GM18907 (cell line): ENCODE results near the gene TRPM3.

ENCODE experiments used
- ATAC-seq: cut with Tn5 transposase; IDR thresholded peaks from one replicate; pipeline ENCODE4 v1.9.1; 2021; ENCODE audit warnings: mild to moderate bottlenecking, moderate library complexity; ENCODE audit not compliant: unreplicated experiment

TRPM3 gene

GRCh38 chr9:71121275-71122021 is at the start of gene TRPM3:
Gene TRPM3, minus strand, starts transcription at chr9:71121621. Its CDS starts 267 bp downstream, at chr9:71121354.
- no peak for ATAC-seq

GRCh38 chr9:71168418-71168817 is 47.0 kb upstream of the TRPM3 start:
- ATAC-seq = no peak

GRCh38 chr9:71162126-71162525 is 40.7 kb upstream of the TRPM3 start:
- no peak for ATAC-seq

GRCh38 chr9:71157731-71158130 is 36.3 kb upstream of the TRPM3 start:
- no peak for ATAC-seq

- no peak for ATAC-seq
Observed at GRCh38 chr9:71147368-71147767, 25.9 kb upstream of the TRPM3 start.

GRCh38 chr9:71146511-71146910 is 25.1 kb upstream of the TRPM3 start:
- ATAC-seq = no peak

- ATAC-seq = no peak
Observed at GRCh38 chr9:71145179-71145578, 23.8 kb upstream of the TRPM3 start.

GRCh38 chr9:71144495-71144894 is 23.1 kb upstream of the TRPM3 start:
- ATAC-seq = no peak

GRCh38 chr9:71136696-71137095 is 15.3 kb upstream of the TRPM3 start:
- no peak for ATAC-seq

- no peak for ATAC-seq
Observed at GRCh38 chr9:71131145-71131544, 9.7 kb upstream of the TRPM3 start.

GRCh38 chr9:71130521-71130920 is 9.1 kb upstream of the TRPM3 start:
- ATAC-seq = no peak

GRCh38 chr9:71128796-71129195 is 7.4 kb upstream of the TRPM3 start:
- ATAC-seq = no peak

GRCh38 chr9:71127301-71127700 is 5.9 kb upstream of the TRPM3 start:
- ATAC-seq = no peak

GRCh38 chr9:71122421-71122820 is 1.0 kb upstream of the TRPM3 start:
- ATAC-seq = no peak

GRCh38 chr9:71122022-71122275 is 528 bp upstream of the TRPM3 start:
- ATAC-seq = no peak

- no peak for ATAC-seq
Observed at GRCh38 chr9:71120501-71121247, 747 bp downstream of the TRPM3 start.

GRCh38 chr9:71119746-71120145 is 1.7 kb downstream of the TRPM3 start:
- no peak for ATAC-seq

GRCh38 chr9:71118324-71118723 is 3.1 kb downstream of the TRPM3 start:
- ATAC-seq = no peak

- no peak for ATAC-seq
Observed at GRCh38 chr9:71115448-71115975, 5.9 kb downstream of the TRPM3 start.

- no peak for ATAC-seq
Observed at GRCh38 chr9:71112866-71113265, 8.6 kb downstream of the TRPM3 start.

- no peak for ATAC-seq
Observed at GRCh38 chr9:71108937-71109336, 12.5 kb downstream of the TRPM3 start.

GRCh38 chr9:71106992-71107391 is 14.4 kb downstream of the TRPM3 start:
- no peak for ATAC-seq
